NCI-H345 treated with DMSO at 0.1 percent for 48 hours (cell line): Measurements from ENCODE around the gene TTI1.

ENCODE experiments used
- DNase-seq: peaks from one replicate; lab custom pipeline; 2025; ENCODE audit not compliant: unreplicated experiment; lab: John Stamatoyannopoulos, UW

The TTI1 gene

GRCh38 chr20:38055294-38055693 lies 22.0 kb upstream of the TTI1 start:
- DNase-seq: no peak

DNA sequence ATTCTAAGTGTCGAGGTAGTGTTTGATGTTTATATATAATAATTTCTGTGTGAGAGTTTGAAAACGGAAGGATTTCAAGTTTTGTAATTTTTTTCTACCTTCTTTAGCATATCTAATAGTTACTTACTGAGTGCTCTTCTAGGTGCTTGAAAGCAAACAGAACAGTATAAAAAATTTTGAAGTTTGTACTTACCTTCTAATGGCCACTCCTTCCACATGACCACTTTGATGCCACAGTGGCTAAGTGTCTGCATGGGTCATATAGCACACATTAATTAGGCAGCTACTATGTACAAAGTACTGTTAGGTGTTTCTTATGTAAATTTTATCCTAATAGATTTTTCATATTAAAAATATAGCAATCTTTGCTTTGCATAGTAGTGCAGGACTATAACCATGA lies 21.4 kb upstream of the TTI1 start:
- DNase-seq: no peak

- DNase-seq: no peak
Observed at GRCh38 chr20:38052870-38053269, 19.6 kb upstream of the TTI1 start.

GRCh38 chr20:38050686-38051085 lies 17.4 kb upstream of the TTI1 start:
- no peak for DNase-seq

- no peak for DNase-seq
Observed at GRCh38 chr20:38049800-38050199, 16.5 kb upstream of the TTI1 start.

DNA sequence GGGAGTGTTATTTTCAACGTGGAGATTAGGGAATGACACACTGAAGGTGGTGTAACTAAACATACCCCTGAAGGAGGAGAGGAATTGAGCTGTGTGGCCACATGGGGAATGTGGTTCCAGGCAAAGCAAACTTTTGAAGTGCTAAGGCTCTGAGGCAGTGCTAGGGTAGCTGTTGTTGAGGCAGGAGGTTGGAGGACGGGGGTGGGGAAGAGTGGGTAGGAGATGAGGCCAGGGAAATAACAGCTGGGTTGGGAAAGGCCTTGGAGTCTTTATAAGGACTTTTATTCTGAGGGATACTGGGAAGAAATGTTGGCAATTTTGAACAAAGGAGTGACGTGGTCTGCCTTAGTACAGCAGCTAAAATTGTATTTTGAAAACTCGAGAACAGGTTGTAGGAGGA lies 13.3 kb upstream of the TTI1 start:
- no peak for DNase-seq

- DNase-seq: no peak
Observed at GRCh38 chr20:38044685-38045084, 11.4 kb upstream of the TTI1 start.

DNA sequence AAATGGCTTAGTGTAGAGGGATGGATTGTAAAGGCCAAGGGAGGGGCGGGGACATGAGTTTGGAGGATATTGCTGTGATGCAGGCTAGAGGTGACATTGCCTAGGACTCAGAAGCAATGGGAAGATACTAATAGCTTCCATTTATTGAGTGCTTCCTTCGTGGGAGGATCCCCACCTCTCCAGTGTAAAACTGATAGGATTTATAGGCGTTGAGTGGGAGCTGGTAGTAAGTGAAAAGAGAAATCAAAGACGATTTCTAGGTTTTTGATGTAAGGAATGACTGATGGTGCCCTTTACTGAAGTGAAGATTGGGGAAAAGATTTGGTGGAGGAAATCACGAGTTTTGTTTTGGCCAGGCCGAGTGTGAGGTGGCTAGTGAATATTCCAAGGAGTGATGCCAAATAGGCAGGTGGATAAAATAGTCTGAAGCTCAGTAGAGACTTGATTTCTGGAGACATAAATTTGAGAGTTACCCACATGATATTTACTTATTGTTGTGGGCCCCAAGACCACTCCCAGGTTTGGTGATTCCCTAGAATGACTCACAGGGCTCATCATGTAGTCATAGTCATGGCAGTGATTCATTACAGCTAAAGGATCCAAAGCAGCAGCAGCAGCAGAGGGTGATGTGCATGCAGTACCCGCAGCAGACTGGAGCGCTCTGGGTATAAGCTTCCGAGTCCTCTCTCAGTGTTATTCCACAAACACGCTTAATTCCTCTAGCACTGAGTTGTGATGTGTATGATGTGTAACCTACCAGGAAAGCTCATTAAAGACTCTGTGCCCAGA lies 10.4 kb upstream of the TTI1 start:
- no peak for DNase-seq

- DNase-seq: no peak
Observed at GRCh38 chr20:38040276-38040675, 7.0 kb upstream of the TTI1 start.

GRCh38 chr20:38036366-38036765 lies 3.1 kb upstream of the TTI1 start:
- DNase-seq: no peak

GRCh38 chr20:38034961-38035360 lies 1.7 kb upstream of the TTI1 start:
- DNase-seq: no peak

- DNase-seq: no peak
Observed at GRCh38 chr20:38034108-38034649, 923 bp upstream of the TTI1 start.

GRCh38 chr20:38032585-38033329 lies 499 bp downstream of the TTI1 start:
- DNase-seq: peak; percentile 15

GRCh38 chr20:38031957-38032356 lies 1.3 kb downstream of the TTI1 start:
- DNase-seq: no peak

GRCh38 chr20:38029453-38029852 lies 3.8 kb downstream of the TTI1 start:
- DNase-seq: no peak

DNA sequence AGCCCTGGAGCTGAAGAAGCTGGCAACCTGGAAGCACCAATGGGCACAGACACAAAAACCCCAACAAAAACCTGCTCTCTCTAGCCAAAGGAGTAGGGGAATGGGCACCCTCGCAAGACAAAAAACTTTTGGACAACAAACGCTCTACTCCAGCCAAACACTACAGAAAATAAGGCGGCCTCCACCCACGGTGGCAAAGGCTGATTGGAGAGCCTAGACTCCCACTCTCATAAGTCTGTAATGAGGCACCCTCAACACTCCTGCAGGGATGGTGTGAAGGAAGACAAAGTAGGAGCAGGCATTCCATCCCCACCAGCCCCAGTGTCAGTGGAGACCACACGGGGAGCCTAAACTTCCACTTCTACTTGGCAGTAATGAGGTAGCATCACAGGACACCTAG lies 8.8 kb downstream of the TTI1 start:
- DNase-seq: no peak

- no peak for DNase-seq
Observed at GRCh38 chr20:38023181-38024001, 9.9 kb downstream of the TTI1 start.

DNA sequence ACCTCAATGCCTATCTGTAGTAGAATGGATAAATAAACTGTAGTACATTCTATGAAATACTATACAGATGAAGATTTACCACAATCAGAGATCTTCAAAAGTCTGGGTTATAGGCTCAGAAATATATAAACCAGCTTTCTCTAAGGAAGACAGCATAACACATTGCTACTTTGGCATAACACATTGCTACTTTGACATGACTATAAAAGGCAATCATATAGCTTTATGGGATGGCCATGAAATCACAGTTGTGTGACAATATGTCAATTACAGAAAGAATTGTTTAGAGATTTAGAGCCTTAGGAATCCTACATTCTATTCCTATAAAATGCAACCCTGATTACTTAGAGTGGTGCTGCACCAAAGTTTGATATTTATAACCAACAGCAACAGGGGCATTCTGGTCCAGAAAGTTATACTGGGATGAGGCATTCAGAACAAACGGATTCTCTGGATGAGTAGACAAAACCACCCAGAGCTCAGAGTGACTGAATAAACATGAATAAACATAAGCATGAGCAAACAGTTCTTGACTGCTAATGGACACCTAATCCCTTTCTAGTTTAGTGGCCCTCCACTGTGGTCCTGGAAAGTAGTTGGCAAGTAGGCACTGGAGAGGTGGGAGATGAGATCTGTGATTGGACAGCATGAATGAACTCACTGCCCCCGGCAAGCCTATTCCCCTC lies 12.0 kb downstream of the TTI1 start:
- DNase-seq: no peak

- no peak for DNase-seq
Observed at GRCh38 chr20:38018385-38018784, 14.9 kb downstream of the TTI1 start.

GRCh38 chr20:38017959-38018358 lies 15.3 kb downstream of the TTI1 start:
- no peak for DNase-seq

- DNase-seq: no peak
Observed at GRCh38 chr20:38013887-38014286, 19.4 kb downstream of the TTI1 start.
